Measurements from ENCODE around the gene HOXB4.

DNA sequence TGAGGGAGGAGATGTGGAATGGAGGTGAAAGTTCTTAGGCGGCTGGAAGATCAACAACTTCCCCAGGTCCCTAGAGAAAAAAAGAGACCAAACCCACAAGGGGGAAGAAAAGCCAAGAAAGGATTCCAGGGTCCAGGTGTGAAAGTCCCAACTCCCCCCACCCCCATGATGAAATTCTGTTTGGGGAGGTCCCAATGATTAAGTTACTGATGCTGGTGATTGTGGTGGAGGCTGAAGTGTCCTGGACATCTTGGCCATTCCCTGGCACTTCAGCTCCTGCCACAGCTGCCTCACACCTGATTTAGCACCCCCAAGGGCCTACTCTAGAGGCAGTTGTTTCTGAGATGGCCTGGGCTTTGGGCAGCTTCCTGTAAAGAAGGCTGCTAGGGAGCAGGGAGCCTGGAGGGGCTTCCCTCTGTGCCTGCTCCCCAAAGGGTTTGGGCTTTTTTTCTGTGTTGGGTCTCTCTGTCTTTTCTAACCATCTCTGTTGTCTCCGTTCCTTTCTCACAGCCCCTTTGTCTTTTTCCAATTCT, 13.1 kb downstream of the HOXB4 start:
- TF ChIP-seq, protein P1, sequence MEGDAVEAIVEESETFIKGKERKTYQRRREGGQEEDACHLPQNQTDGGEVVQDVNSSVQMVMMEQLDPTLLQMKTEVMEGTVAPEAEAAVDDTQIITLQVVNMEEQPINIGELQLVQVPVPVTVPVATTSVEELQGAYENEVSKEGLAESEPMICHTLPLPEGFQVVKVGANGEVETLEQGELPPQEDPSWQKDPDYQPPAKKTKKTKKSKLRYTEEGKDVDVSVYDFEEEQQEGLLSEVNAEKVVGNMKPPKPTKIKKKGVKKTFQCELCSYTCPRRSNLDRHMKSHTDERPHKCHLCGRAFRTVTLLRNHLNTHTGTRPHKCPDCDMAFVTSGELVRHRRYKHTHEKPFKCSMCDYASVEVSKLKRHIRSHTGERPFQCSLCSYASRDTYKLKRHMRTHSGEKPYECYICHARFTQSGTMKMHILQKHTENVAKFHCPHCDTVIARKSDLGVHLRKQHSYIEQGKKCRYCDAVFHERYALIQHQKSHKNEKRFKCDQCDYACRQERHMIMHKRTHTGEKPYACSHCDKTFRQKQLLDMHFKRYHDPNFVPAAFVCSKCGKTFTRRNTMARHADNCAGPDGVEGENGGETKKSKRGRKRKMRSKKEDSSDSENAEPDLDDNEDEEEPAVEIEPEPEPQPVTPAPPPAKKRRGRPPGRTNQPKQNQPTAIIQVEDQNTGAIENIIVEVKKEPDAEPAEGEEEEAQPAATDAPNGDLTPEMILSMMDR (conservative IDR thresholded peaks at IDR 0.05 in 1 of 2, IDR thresholded peaks at IDR 0.05 in 1 of 2; ENCODE audit: low read depth in 1 of 2, low read length in 2 of 2), result no peak
- no peak for TF ChIP-seq EZH2 (IDR thresholded peaks at IDR 0.05; ENCODE audit: low read length, missing control alignments)
